ENCODE measurements around the gene TRPM3. TPM values are rescaled to one million over a fixed set of nuclear protein-coding genes. Genes with fewer than 3 reads are reported as not detected.
A peak's percentile ranks its signal among the peaks of the same experiment; 100 is the strongest.

Gene TRPM3
- total RNA-seq, 1 experiment from 2014 or later: not detected

DNA sequence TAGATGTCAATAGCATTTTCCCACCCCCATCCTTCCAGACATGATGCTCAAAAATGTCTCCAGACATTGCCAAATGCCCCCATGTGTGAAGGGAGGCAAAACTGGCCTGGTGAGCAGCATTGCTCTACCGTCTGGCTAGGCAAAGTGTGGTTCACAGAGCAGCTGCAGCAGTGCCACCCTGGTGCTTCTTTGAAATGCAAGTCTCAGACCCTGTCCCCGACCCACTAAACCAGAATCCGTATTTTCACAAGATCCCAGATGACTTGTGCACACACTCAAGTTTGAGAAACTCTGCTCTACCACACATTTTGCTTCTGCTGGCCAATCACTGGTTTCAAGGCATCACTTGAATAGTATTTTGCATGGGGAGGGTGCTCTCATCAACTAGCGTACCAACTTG, 480.4 kb downstream of the TRPM3 start:
- Mint-ChIP-seq H3K4me1 (ENCODE audit: low read depth, unreplicated experiment) (no peaks in the 10 kb centered on the region), H3K27ac (ENCODE audit: unreplicated experiment) (no peak overlapping the region), H3K27me3 (ENCODE audit: unreplicated experiment) (no peaks in the 10 kb centered on the region), H3K9me3 (ENCODE audit: low read depth, unreplicated experiment) (no peaks in the 10 kb centered on the region), H3K36me3 (ENCODE audit: insufficient read depth, unreplicated experiment) (no peaks in the 10 kb centered on the region), H3K4me3 (ENCODE audit: low read depth, unreplicated experiment) (no peak overlapping the region)
- CTCF ChIA-PET: no interaction called here
- DNase-seq: no peak
- intact Hi-C loops (cut with micrococcal nuclease; ENCODE audit: unreplicated experiment): loop anchor here (2.0 to 5.0 kb wide), 2 partner anchors 261 to 362 kb away; no protein-coding TSS in a partner anchor
- BruUV-seq (replicated peaks): no TSS peak
- TF ChIP-seq, protein P1, sequence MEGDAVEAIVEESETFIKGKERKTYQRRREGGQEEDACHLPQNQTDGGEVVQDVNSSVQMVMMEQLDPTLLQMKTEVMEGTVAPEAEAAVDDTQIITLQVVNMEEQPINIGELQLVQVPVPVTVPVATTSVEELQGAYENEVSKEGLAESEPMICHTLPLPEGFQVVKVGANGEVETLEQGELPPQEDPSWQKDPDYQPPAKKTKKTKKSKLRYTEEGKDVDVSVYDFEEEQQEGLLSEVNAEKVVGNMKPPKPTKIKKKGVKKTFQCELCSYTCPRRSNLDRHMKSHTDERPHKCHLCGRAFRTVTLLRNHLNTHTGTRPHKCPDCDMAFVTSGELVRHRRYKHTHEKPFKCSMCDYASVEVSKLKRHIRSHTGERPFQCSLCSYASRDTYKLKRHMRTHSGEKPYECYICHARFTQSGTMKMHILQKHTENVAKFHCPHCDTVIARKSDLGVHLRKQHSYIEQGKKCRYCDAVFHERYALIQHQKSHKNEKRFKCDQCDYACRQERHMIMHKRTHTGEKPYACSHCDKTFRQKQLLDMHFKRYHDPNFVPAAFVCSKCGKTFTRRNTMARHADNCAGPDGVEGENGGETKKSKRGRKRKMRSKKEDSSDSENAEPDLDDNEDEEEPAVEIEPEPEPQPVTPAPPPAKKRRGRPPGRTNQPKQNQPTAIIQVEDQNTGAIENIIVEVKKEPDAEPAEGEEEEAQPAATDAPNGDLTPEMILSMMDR (IDR thresholded peaks at IDR 0.05; ENCODE audit: unreplicated experiment): no peak

DNA sequence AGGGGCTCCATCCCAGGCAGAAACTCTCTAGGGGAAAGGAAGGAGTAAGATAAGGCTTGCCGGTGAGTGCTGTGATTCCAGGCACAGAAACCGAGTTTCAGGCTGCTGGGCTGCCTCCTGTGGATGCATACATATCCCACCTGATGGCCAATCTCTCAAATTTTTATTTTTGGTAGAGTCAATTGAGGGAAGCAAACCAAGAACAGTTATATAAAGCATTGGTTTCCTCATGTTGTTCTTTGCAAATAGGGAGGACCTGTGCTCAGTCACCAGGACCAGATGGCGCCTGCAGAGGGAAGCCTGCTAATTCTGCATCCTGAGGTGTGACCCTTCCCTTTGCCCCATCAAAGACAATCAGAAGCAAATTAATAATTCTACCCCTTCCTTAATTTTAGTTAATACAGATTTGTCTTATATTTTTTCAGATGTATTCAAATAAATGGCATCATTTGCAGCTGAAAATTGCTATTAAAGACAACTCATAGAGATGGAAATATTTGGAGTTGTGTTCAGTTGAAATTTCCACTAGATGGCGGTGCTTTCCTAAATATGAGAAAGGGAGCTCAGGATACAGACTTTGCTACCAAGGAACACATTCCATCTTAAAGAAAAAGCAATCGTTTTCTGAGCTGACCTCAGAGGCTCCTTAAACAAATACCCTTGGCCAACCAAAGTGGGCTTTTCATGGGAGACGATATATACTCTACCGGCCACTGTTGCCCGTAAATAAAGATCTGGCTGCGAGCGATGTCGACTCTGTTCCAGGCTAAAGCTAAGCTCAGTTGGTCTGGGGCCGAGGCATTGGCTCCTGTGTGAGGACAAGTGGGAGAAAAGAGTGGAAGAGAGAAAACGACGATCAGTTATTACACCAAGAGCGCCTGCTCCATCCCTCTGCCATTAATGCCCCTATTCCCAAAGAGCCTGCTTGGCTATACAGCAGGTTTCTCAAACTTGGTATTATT, 481.3 kb downstream of the TRPM3 start:
- TF ChIP-seq, protein P1 (IDR thresholded peaks at IDR 0.05; ENCODE audit: unreplicated experiment): no peak

DNA sequence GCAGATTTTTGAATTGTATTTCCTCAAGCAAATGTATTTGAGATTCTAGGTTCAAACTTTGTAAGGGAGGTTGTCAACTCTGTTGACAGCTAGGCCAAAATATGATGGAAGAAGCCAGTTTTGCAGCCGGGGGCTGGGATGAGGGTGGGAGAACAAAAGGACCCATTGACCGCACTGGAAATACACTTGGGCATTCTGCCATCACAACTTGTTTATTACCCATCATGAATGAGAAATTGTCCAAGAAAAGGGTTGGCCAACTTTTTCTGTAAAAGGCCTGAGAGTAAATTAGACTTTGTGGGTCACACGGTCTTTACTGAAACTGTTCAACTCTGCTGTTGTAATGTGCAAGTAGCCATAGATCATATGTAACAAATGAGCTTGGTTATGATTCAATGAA, 485.6 kb downstream of the TRPM3 start:
- Mint-ChIP-seq H3K9me3 (ENCODE audit: low read depth, unreplicated experiment) (no peaks in the 10 kb centered on the region), H3K4me3 (ENCODE audit: low read depth, unreplicated experiment) (no peak overlapping the region), H3K27ac (ENCODE audit: unreplicated experiment) (no peak overlapping the region), H3K27me3 (ENCODE audit: unreplicated experiment) (no peaks in the 10 kb centered on the region), H3K36me3 (ENCODE audit: insufficient read depth, unreplicated experiment) (no peaks in the 10 kb centered on the region), H3K4me1 (ENCODE audit: low read depth, unreplicated experiment) (no peaks in the 10 kb centered on the region)
- TF ChIP-seq, protein P1 (IDR thresholded peaks at IDR 0.05; ENCODE audit: unreplicated experiment): no peak
- BruUV-seq (replicated peaks): no TSS peak
- intact Hi-C loops (cut with micrococcal nuclease; ENCODE audit: unreplicated experiment): no loop called here
- DNase-seq: peak; percentile 34
- CTCF ChIA-PET: interaction anchor here (0.8 kb wide), 1 partner anchor 33 kb away, joined by 3 read pairs; no protein-coding TSS in a partner anchor

More for the DNA sequence above, 481.3 kb downstream of the TRPM3 start:
- no peaks in the 10 kb centered on the region for H3K4me1 Mint-ChIP-seq (ENCODE audit: low read depth, unreplicated experiment)
- BruUV-seq (replicated peaks): no TSS peak
- H3K4me3 Mint-ChIP-seq (ENCODE audit: low read depth, unreplicated experiment): no peak overlapping the region
- no peaks in the 10 kb centered on the region for H3K9me3 Mint-ChIP-seq (ENCODE audit: low read depth, unreplicated experiment)
- CTCF ChIA-PET: interaction anchor here (1.0 to 1.7 kb wide), 3 partner anchors 284 to 609 kb away, joined by 4 to 10 read pairs (median 5); no protein-coding TSS in a partner anchor
- H3K27me3 Mint-ChIP-seq (ENCODE audit: unreplicated experiment): no peaks in the 10 kb centered on the region
- intact Hi-C loops (cut with micrococcal nuclease; ENCODE audit: unreplicated experiment): loop anchor here (1.0 to 5.0 kb wide), 4 partner anchors 262 to 609 kb away; no protein-coding TSS in a partner anchor
- peak; percentile 22 for DNase-seq
- H3K36me3 Mint-ChIP-seq (ENCODE audit: insufficient read depth, unreplicated experiment): no peaks in the 10 kb centered on the region
- no peak overlapping the region for H3K27ac Mint-ChIP-seq (ENCODE audit: unreplicated experiment)

- BruUV-seq (replicated peaks): no TSS peak
- Mint-ChIP-seq H3K4me1 (ENCODE audit: low read depth, unreplicated experiment) (no peaks in the 10 kb centered on the region), H3K36me3 (ENCODE audit: insufficient read depth, unreplicated experiment) (no peaks in the 10 kb centered on the region), H3K4me3 (ENCODE audit: low read depth, unreplicated experiment) (no peak overlapping the region), H3K27me3 (ENCODE audit: unreplicated experiment) (no peaks in the 10 kb centered on the region), H3K27ac (ENCODE audit: unreplicated experiment) (no peak overlapping the region), H3K9me3 (ENCODE audit: low read depth, unreplicated experiment) (no peaks in the 10 kb centered on the region)
- TF ChIP-seq, protein P1 (IDR thresholded peaks at IDR 0.05; ENCODE audit: unreplicated experiment): no peak
- CTCF ChIA-PET: no interaction called here
- intact Hi-C loops (cut with micrococcal nuclease; ENCODE audit: unreplicated experiment): no loop called here
- DNase-seq: no peak
These were observed 486.7 kb downstream of the TRPM3 start for GRCh38 chr9:70634696-70635095.
